Endothelial cell of umbilical vein (primary cell): ENCODE results near the gene EBF4. TPM values are rescaled to one million over a fixed set of nuclear protein-coding genes. Genes with fewer than 3 reads are reported as not detected.

Experiments
- BruUV-seq: library from RNA; stranded (reverse); fragments of 400-500 nt; replicated peaks from 2 replicates; lab custom pipeline; 2021; lab: Mats Ljungman, UMichigan
- CTCF ChIA-PET: fragments of 300-600, 350-600 bp; sonication (Branson Sonifier 250); formaldehyde crosslinking; loops from one replicate; lab custom pipeline; 2021; ENCODE audit warnings: antibody characterized with exemption, inconsistent platforms; lab: Charles Lee
- POLR2A ChIA-PET: fragments of 300-600, 350-600 bp; sonication (Branson Sonifier 250); formaldehyde crosslinking; loops from one replicate; lab custom pipeline; 2021; ENCODE audit warnings: antibody characterized with exemption, inconsistent platforms; lab: Charles Lee
- DNase-seq: peaks from one replicate; pipeline ENCODE4 v3.0.0-alpha.2; 2011; ENCODE audit warnings: low read depth, low spot score
- FAIRE-seq: peaks from 2 replicates; lab custom pipeline; 2011; peaks lifted over from hg19 to GRCh38; lab: Jason Lieb, UNC
- H2AFZ ChIP-seq: 2 replicates; pipeline ENCODE4 v1.6.0; 2012; ENCODE audit warnings: low read depth, low read length, control low read depth, inconsistent platforms
- H3K27ac ChIP-seq: 2 replicates; pipeline ENCODE4 v1.5.1; 2011; ENCODE audit warnings: low read depth, mild to moderate bottlenecking, control low read depth, low read length, moderate library complexity; ENCODE audit not compliant: insufficient read depth
- H3K27me3 ChIP-seq, 2 experiments: 2 replicates each; pipeline versions ENCODE4 v1.6.0 to v1.6.1; 2011; ENCODE audit warnings: low read length in 2 of 2, mixed read lengths in 1 of 2; ENCODE audit not compliant: control insufficient read depth in 2 of 2, insufficient read depth in 2 of 2
- H3K36me3 ChIP-seq, 2 experiments: 2 replicates in 1 of 2; 3 replicates in 1 of 2; pipeline ENCODE4 v1.5.1; 2011; ENCODE audit warnings: low read length in 2 of 2, mild to moderate bottlenecking in 1 of 2, moderate library complexity in 1 of 2; ENCODE audit not compliant: control insufficient read depth in 2 of 2, insufficient read depth in 2 of 2; ENCODE audit errors: extremely low read depth in 1 of 2
- H3K4me1 ChIP-seq: 3 replicates; pipeline ENCODE4 v1.5.1; 2011; ENCODE audit warnings: mild to moderate bottlenecking, low read length; ENCODE audit not compliant: control insufficient read depth, insufficient read depth; ENCODE audit errors: extremely low read depth
- H3K4me2 ChIP-seq: 2 replicates; pipeline ENCODE4 v1.6.1; 2011; ENCODE audit warnings: low read length, control low read depth, mixed read lengths; ENCODE audit not compliant: insufficient read depth
- H3K4me3 ChIP-seq, 3 experiments: fragments of 200-600 bp in 1 of 3; sonication (generic), shearing (Covaris generic) in 1 of 3; replicated peaks in 1 of 3; 2 replicates each; pipeline ENCODE4 v1.5.1; 2011 to 2016; ENCODE audit warnings: control low read depth in 3 of 3, low read length in 3 of 3, mild to moderate bottlenecking in 2 of 3, inconsistent platforms in 1 of 3, low read depth in 1 of 3, moderate library complexity in 1 of 3; ENCODE audit not compliant: insufficient read depth in 1 of 3
- H3K79me2 ChIP-seq: 2 replicates; pipeline ENCODE4 v1.6.0; 2012; ENCODE audit warnings: low read length, inconsistent platforms; ENCODE audit not compliant: control insufficient read depth, insufficient read depth
- H3K9ac ChIP-seq: replicated peaks from 2 replicates; pipeline ENCODE3; 2011; ENCODE audit warnings: low read length, control low read depth; ENCODE audit not compliant: insufficient read depth; ENCODE audit errors: extremely low read depth
- H3K9me1 ChIP-seq: replicated peaks from 3 replicates; pipeline ENCODE4 v1.6.0; 2011; ENCODE audit warnings: mild to moderate bottlenecking, low read length; ENCODE audit not compliant: control insufficient read depth, insufficient read depth; ENCODE audit errors: extremely low read depth
- H3K9me3 ChIP-seq: replicated peaks from 2 replicates; pipeline ENCODE4 v1.5.1; 2012; ENCODE audit warnings: low read length, inconsistent platforms; ENCODE audit not compliant: control insufficient read depth, insufficient read depth
- H4K20me1 ChIP-seq: replicated peaks from 2 replicates; pipeline ENCODE3; 2011; ENCODE audit warnings: mild to moderate bottlenecking, low read length; ENCODE audit not compliant: control insufficient read depth, insufficient read depth; ENCODE audit errors: extremely low read depth
- EZH2 ChIP-seq: IDR thresholded peaks from 2 replicates; pipeline ENCODE4 v1.6.1; 2012; ENCODE audit warnings: borderline replicate concordance, low read depth, mild to moderate bottlenecking, moderate library complexity, low read length, inconsistent platforms; ENCODE audit not compliant: severe bottlenecking
- FOS ChIP-seq: IDR thresholded peaks from 2 replicates; pipeline ENCODE4 v1.6.1; 2011; ENCODE audit warnings: mild to moderate bottlenecking, low read length, moderate library complexity, borderline replicate concordance; ENCODE audit not compliant: insufficient read depth
- GATA2 ChIP-seq: IDR thresholded peaks from 2 replicates; pipeline ENCODE4 v1.7.0; 2011; ENCODE audit warnings: low read depth, mild to moderate bottlenecking, moderate library complexity, mixed read lengths, low read length; ENCODE audit not compliant: insufficient read length, insufficient read depth
- JUN ChIP-seq: IDR thresholded peaks from 2 replicates; pipeline ENCODE4 v1.6.1; 2011; ENCODE audit warnings: borderline replicate concordance, low read depth; ENCODE audit not compliant: insufficient read length, insufficient read depth
- MYC ChIP-seq: IDR thresholded peaks from one replicate; pipeline ENCODE4 v1.6.1; 2011; ENCODE audit warnings: mild to moderate bottlenecking, low read depth, low read length
- POLR2A ChIP-seq: IDR thresholded peaks from 2 replicates; pipeline ENCODE4 v1.6.1; 2012; ENCODE audit warnings: low read depth, mild to moderate bottlenecking, control low read depth, low read length
- POLR2AphosphoS5 ChIP-seq: IDR thresholded peaks from 2 replicates; pipeline ENCODE4 v1.6.1; 2012; ENCODE audit warnings: low read depth, mild to moderate bottlenecking, control low read depth, low read length, moderate library complexity; ENCODE audit not compliant: insufficient read depth
- dilution Hi-C: fragments of 300-500 bp; cut with MboI; formaldehyde crosslinking; loops from one replicate; pipeline ENCODE4 v1.15.0; 2019; ENCODE audit warnings: low sequenced_read_pairs; ENCODE audit not compliant: extremely low pct_ligation_motif_present
- intact Hi-C: fragments of 100-400 bp; cut with micrococcal nuclease; formaldehyde crosslinking; loops from one replicate; pipeline ENCODE4 v1.10.0; 2022
- polyA plus RNA-seq, 4 experiments: library from polyadenylated mRNA; depleted of rRNA in 3 of 4; stranded (reverse) in 3 of 4; unstranded in 1 of 4; fragments of >200 nt; gene quantifications; 2 replicates each; pipeline versions ENCODE4 v1.2.1 to v1.2.3, GENCODE V29; 2011 to 2012; ENCODE audit warnings: missing spikeins in 1 of 4
- total RNA-seq: library from RNA; stranded (reverse); gene quantifications from 2 replicates; pipeline ENCODE4 v1.2.3, GENCODE V29; 2021
- TF ChIP-seq, protein P1 (sequence below), 2 donors: IDR thresholded peaks; 1 replicate in 1 of 2; 2 replicates in 1 of 2; pipeline ENCODE4 v1.5.1; 2011; ENCODE audit warnings: low read length in 2 of 2, mild to moderate bottlenecking in 2 of 2, moderate library complexity in 2 of 2, control low read depth in 1 of 2, inconsistent platforms in 1 of 2, low read depth in 1 of 2; ENCODE audit not compliant: insufficient read depth in 1 of 2; ENCODE audit errors: extremely low read depth in 1 of 2
- TF ChIP-seq, protein P2 (sequence below): IDR thresholded peaks from 2 replicates; pipeline ENCODE4 v1.6.1; 2011; ENCODE audit not compliant: insufficient read depth, insufficient read length

Gene EBF4
- total and polyA plus RNA-seq, 2 donors (not counting 3 experiments of a cell fraction or from before 2014, with no cell fraction given), result 2.7 to 3.4 TPM

DNA sequence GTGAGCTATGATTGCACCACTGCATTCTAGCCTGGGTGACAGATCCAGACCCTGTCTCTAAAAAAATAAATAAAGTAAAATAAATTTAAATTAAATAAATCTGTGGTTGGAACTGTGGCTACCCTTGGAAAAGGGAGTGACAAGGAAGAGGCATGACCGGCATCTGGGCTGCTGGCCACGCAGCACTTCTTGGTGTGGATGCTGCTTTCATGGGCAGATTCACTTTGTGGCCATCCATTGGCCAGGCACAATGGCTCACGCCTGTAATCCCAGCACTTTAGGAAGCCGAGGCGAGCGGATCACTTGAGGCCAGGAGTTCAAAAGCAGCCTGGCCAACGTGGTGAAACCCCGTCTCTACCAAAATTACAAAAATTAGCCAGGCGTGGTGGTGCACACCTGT lies 16.1 kb downstream of the EBF4 start:
- H3K9me1 ChIP-seq, result no peaks in the 10 kb centered on the region
- no peak overlapping the region for H3K27ac ChIP-seq
- no peaks in the 10 kb centered on the region for H3K9me3 ChIP-seq
- H2AFZ ChIP-seq, result no peak overlapping the region
- POLR2A ChIA-PET, result interaction anchor here (0.9 kb wide), 1 partner anchor 16 kb away, joined by 3 read pairs; the partner anchor contains the start of gene EBF4
- no peak for FAIRE-seq
- dilution Hi-C loops, result no loop called here
- CTCF ChIA-PET, result no interaction called here
- intact Hi-C loops, result no loop called here
- DNase-seq, result no peak
- no peak overlapping the region for H3K9ac ChIP-seq
- H3K4me1 ChIP-seq, result no peaks in the 10 kb centered on the region
- no peak overlapping the region for H3K4me2 ChIP-seq
- no peaks in the 10 kb centered on the region for H3K36me3 ChIP-seq
- H3K79me2 ChIP-seq, result no peaks in the 10 kb centered on the region
- peaks cover 6 to 15% of the 10 kb centered on the region in 2 experiments for H3K27me3 ChIP-seq
- no TSS peak for BruUV-seq
- no peak for TF ChIP-seq GATA2
- no peak for TF ChIP-seq POLR2A
- TF ChIP-seq EZH2, result no peak
- TF ChIP-seq, protein P1, sequence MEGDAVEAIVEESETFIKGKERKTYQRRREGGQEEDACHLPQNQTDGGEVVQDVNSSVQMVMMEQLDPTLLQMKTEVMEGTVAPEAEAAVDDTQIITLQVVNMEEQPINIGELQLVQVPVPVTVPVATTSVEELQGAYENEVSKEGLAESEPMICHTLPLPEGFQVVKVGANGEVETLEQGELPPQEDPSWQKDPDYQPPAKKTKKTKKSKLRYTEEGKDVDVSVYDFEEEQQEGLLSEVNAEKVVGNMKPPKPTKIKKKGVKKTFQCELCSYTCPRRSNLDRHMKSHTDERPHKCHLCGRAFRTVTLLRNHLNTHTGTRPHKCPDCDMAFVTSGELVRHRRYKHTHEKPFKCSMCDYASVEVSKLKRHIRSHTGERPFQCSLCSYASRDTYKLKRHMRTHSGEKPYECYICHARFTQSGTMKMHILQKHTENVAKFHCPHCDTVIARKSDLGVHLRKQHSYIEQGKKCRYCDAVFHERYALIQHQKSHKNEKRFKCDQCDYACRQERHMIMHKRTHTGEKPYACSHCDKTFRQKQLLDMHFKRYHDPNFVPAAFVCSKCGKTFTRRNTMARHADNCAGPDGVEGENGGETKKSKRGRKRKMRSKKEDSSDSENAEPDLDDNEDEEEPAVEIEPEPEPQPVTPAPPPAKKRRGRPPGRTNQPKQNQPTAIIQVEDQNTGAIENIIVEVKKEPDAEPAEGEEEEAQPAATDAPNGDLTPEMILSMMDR (IDR thresholded peaks at IDR 0.05; ENCODE audit: extremely low read depth in 1 of 2, insufficient read depth in 1 of 2, low read depth in 1 of 2, low read length in 2 of 2), result no peak
- no peak for TF ChIP-seq FOS
- no peak for TF ChIP-seq MYC
- no peak for TF ChIP-seq JUN
- TF ChIP-seq, protein P2, sequence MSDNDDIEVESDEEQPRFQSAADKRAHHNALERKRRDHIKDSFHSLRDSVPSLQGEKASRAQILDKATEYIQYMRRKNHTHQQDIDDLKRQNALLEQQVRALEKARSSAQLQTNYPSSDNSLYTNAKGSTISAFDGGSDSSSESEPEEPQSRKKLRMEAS, result no peak
- TF ChIP-seq POLR2AphosphoS5, result no peak
- no peaks in the 10 kb centered on the region for H4K20me1 ChIP-seq
- no peak overlapping the region for H3K4me3 ChIP-seq
